Thyroid gland (tissue), 4 donors: ENCODE data around the gene PIMREG. TPM values are rescaled to one million over a fixed set of nuclear protein-coding genes. Genes with fewer than 3 reads are reported as not detected.

Experiments
- DNase-seq, 2 donors: peaks; one replicate each; pipeline ENCODE4 v3.0.0-alpha.2; 2019
- H3K27ac ChIP-seq, 3 donors: fragments of 200-600 bp; sonication (generic); 1 replicate in 2 of 3; 2 replicates in 1 of 3; pipeline ENCODE4 v1.5.1; 2016 to 2019; ENCODE audit warnings: mild to moderate bottlenecking in 1 of 3, moderate library complexity in 1 of 3
- H3K27me3 ChIP-seq: fragments of 200-600 bp; sonication (generic); one replicate; pipeline ENCODE4 v1.5.1; 2019
- H3K36me3 ChIP-seq, 2 donors: fragments of 200-600 bp; sonication (generic); one replicate each; pipeline ENCODE4 v1.5.1; 2016 to 2019
- H3K4me1 ChIP-seq, 2 donors: fragments of 200-600 bp; sonication (generic); one replicate each; pipeline ENCODE4 v1.5.1; 2017 to 2019
- H3K4me3 ChIP-seq, 3 donors: fragments of 200-600 bp; sonication (generic); replicated peaks in 1 of 3; 1 replicate in 2 of 3; 2 replicates in 1 of 3; pipeline ENCODE4 v1.5.1; 2016; ENCODE audit warnings: mild to moderate bottlenecking in 1 of 3
- H3K9me3 ChIP-seq: fragments of 200-600 bp; sonication (generic); one replicate; pipeline ENCODE4 v1.5.1; 2017
- CTCF ChIP-seq, 6 experiments: fragments of 200-600 bp in 3 of 6; fragments of 450-650 bp in 3 of 6; sonication (generic) in 3 of 6; IDR thresholded peaks; one replicate each; pipeline ENCODE4 v1.5.1; 2016 to 2019; ENCODE audit warnings: antibody characterized with exemption in 6 of 6, mild to moderate bottlenecking in 2 of 6, inconsistent platforms in 1 of 6, moderate library complexity in 1 of 6
- POLR2A ChIP-seq, 2 donors: fragments of 450-650 bp; IDR thresholded peaks; one replicate each; pipeline ENCODE4 v1.6.1; 2017; ENCODE audit warnings: antibody characterized with exemption in 2 of 2, mild to moderate bottlenecking in 2 of 2, moderate library complexity in 1 of 2
- WGBS, 2 donors: methylation state at CpG; one replicate each; pipeline ENCODE4 v1.1.5; 2017; 5-methylcytosine and 5-hydroxymethylcytosine counted together
- intact Hi-C: fragments of 100-400 bp; cut with DNase I; formaldehyde crosslinking; loops from one replicate; pipeline ENCODE4 v1.15.1; 2023
- total RNA-seq, 4 donors: library from RNA; depleted of rRNA; stranded (reverse); fragments of >200 nt; gene quantifications; one replicate each; pipeline ENCODE4 v1.2.3, GENCODE V29; 2016

Gene PIMREG
- total RNA-seq, 4 donors from 2014 or later, result not detected

- no peaks in the 10 kb centered on the region for H3K4me1 ChIP-seq
- intact Hi-C loops, result loop anchor here (5.0 kb wide), 2 partner anchors 85 to 105 kb away; partner anchors contain the start of gene PITPNM3
- TF ChIP-seq CTCF (IDR thresholded peaks at IDR 0.05), result no peak
- TF ChIP-seq POLR2A (IDR thresholded peaks at IDR 0.05), result no peak
- H3K27ac ChIP-seq, result no peak overlapping the region
- no peak overlapping the region for H3K4me3 ChIP-seq
- no peaks in the 10 kb centered on the region for H3K27me3 ChIP-seq
- no peak for DNase-seq
- no peaks in the 10 kb centered on the region for H3K36me3 ChIP-seq
- 82 to 100% methylated on average over 3 to 9 of the region's 10 CpGs for WGBS, 2 donors
- H3K9me3 ChIP-seq, result no peaks in the 10 kb centered on the region
Measured at GRCh38 chr17:6472517-6472916, 28.3 kb downstream of the PIMREG start.

- Histone ChIP-seq H3K27ac (no peak overlapping the region), H3K27me3 (no peaks in the 10 kb centered on the region), H3K36me3 (no peaks in the 10 kb centered on the region), H3K9me3 (no peaks in the 10 kb centered on the region), H3K4me3 (no peak overlapping the region), H3K4me1 (no peaks in the 10 kb centered on the region)
- intact Hi-C loops, result loop anchor here (5.0 kb wide), 2 partner anchors 84 to 104 kb away; partner anchors contain the start of gene PITPNM3
- peak; percentile 80 to 82 for DNase-seq
- WGBS, 2 donors, result 47% methylated on average over 14 of the region's 14 CpGs
- TF ChIP-seq CTCF (IDR thresholded peaks at IDR 0.05) (peak; percentile 81 to 96 (median 90)), POLR2A (IDR thresholded peaks at IDR 0.05) (no peak)
Measured at GRCh38 chr17:6473128-6473767, 29.0 kb downstream of the PIMREG start.

GRCh38 chr17:6474376-6474775, 30.1 kb downstream of the PIMREG start:
- 91 to 92% methylated on average over 20 to 21 of the region's 22 CpGs for WGBS, 2 donors
- Histone ChIP-seq H3K27ac (no peak overlapping the region), H3K4me1 (no peaks in the 10 kb centered on the region), H3K9me3 (no peaks in the 10 kb centered on the region), H3K4me3 (no peak overlapping the region), H3K27me3 (no peaks in the 10 kb centered on the region), H3K36me3 (no peaks in the 10 kb centered on the region)
- intact Hi-C loops, result loop anchor here (5.0 kb wide), 2 partner anchors 83 to 103 kb away; partner anchors contain the start of gene PITPNM3
- no peak for TF ChIP-seq POLR2A (IDR thresholded peaks at IDR 0.05)
- TF ChIP-seq CTCF (IDR thresholded peaks at IDR 0.05), result no peak
- DNase-seq, result no peak

- no peaks in the 10 kb centered on the region for H3K9me3 ChIP-seq
- WGBS, 2 donors, result 74 to 83% methylated on average over 7 of the region's 7 CpGs
- H3K27ac ChIP-seq, result no peak overlapping the region
- H3K36me3 ChIP-seq, result no peaks in the 10 kb centered on the region
- no peaks in the 10 kb centered on the region for H3K4me1 ChIP-seq
- TF ChIP-seq CTCF (IDR thresholded peaks at IDR 0.05) (no peak), POLR2A (IDR thresholded peaks at IDR 0.05) (no peak)
- no peak overlapping the region for H3K4me3 ChIP-seq
- intact Hi-C loops, result loop anchor here (5.0 kb wide), 2 partner anchors 82 to 102 kb away; partner anchors contain the start of gene PITPNM3
- no peaks in the 10 kb centered on the region for H3K27me3 ChIP-seq
- DNase-seq, result no peak
Measured at GRCh38 chr17:6474906-6475305, 30.7 kb downstream of the PIMREG start.

- Histone ChIP-seq H3K4me3 (no peak overlapping the region), H3K27me3 (no peaks in the 10 kb centered on the region), H3K36me3 (no peaks in the 10 kb centered on the region), H3K9me3 (no peaks in the 10 kb centered on the region), H3K4me1 (no peaks in the 10 kb centered on the region), H3K27ac (no peak overlapping the region)
- DNase-seq, result no peak
- no peak for TF ChIP-seq POLR2A (IDR thresholded peaks at IDR 0.05)
- no peak for TF ChIP-seq CTCF (IDR thresholded peaks at IDR 0.05)
- intact Hi-C loops, result no loop called here
- WGBS, 2 donors, result 78 to 82% methylated on average over 4 of the region's 4 CpGs
Measured at GRCh38 chr17:6475411-6475810, 31.2 kb downstream of the PIMREG start.
